WTC11 (cell line): ENCODE data around the gene GPR26. TPM values are rescaled to one million over a fixed set of nuclear protein-coding genes. Genes with fewer than 3 reads are reported as not detected.

Experiments used
- ATAC-seq: fragments of 200-7000 bp; cut with Tn5 transposase; 2 replicates; pipeline ENCODE4 v1.10.0; 2021; ENCODE audit warnings: mild to moderate bottlenecking, moderate library complexity
- CTCF ChIA-PET: fragments of 300-600 bp; sonication (Branson Sonifier 250); formaldehyde crosslinking; loops from one replicate; lab custom pipeline; 2021; ENCODE audit warnings: antibody characterized with exemption; lab: Charles Lee
- POLR2A ChIA-PET: fragments of 350-600 bp; sonication (Branson Sonifier 250); formaldehyde crosslinking; loops from one replicate; lab custom pipeline; 2021; ENCODE audit warnings: antibody characterized with exemption; lab: Charles Lee
- DNase-seq: peaks from one replicate; pipeline ENCODE4 v3.0.0; 2021; ENCODE audit warnings: low spot score
- H3K27ac Mint-ChIP-seq: 2 replicates; pipeline ENCODE4 v1.8.0; 2021; ENCODE audit warnings: mixed read lengths
- H3K27me3 Mint-ChIP-seq: 2 replicates; pipeline ENCODE4 v1.8.0; 2021; ENCODE audit warnings: low read depth, mild to moderate bottlenecking, moderate library complexity, mixed read lengths
- H3K36me3 Mint-ChIP-seq: 2 replicates; pipeline ENCODE4 v1.8.0; 2021; ENCODE audit warnings: mixed read lengths
- H3K4me1 Mint-ChIP-seq: 2 replicates; pipeline ENCODE4 v1.8.0; 2022; ENCODE audit warnings: mixed read lengths
- H3K4me3 Mint-ChIP-seq: 2 replicates; pipeline ENCODE4 v1.8.0; 2021; ENCODE audit warnings: mild to moderate bottlenecking, moderate library complexity, mixed read lengths
- H3K9me3 Mint-ChIP-seq: 2 replicates; pipeline ENCODE4 v1.8.0; 2021; ENCODE audit warnings: mixed read lengths
- ESRRA ChIP-seq: sonication (generic); formaldehyde crosslinking; IDR thresholded peaks from 2 replicates; pipeline ENCODE4 v1.8.1; 2022; ENCODE audit warnings: mild to moderate bottlenecking, missing genetic modification reagents, borderline replicate concordance
- GABPB1 ChIP-seq: sonication (generic); formaldehyde crosslinking; IDR thresholded peaks from 2 replicates; pipeline ENCODE4 v1.8.1; 2023; ENCODE audit warnings: mild to moderate bottlenecking, missing genetic modification reagents
- IRF2 ChIP-seq: sonication (generic); formaldehyde crosslinking; IDR thresholded peaks from 2 replicates; pipeline ENCODE4 v1.8.0; 2022; ENCODE audit warnings: low read depth, missing genetic modification reagents, borderline replicate concordance
- MXD4 ChIP-seq: fragments of 250-450 bp; sonication (Bioruptor Pico); IDR thresholded peaks from 2 replicates; pipeline ENCODE4 v1.8.0; 2021; ENCODE audit warnings: mild to moderate bottlenecking, moderate library complexity, borderline replicate concordance
- SMAD4 ChIP-seq: sonication (generic); formaldehyde crosslinking; IDR thresholded peaks from 2 replicates; pipeline ENCODE4 v1.8.0; 2022; ENCODE audit warnings: mild to moderate bottlenecking, missing genetic modification reagents
- STAT6 ChIP-seq: sonication (generic); formaldehyde crosslinking; conservative IDR thresholded peaks from 2 replicates; pipeline ENCODE4 v1.8.1; 2023; ENCODE audit warnings: mild to moderate bottlenecking, low read depth, missing genetic modification reagents, moderate library complexity
- TEAD4 ChIP-seq: sonication (generic); formaldehyde crosslinking; IDR thresholded peaks from 2 replicates; pipeline ENCODE4 v1.8.0; 2022; ENCODE audit warnings: mild to moderate bottlenecking, missing genetic modification reagents
- USF2 ChIP-seq: sonication (generic); formaldehyde crosslinking; IDR thresholded peaks from 2 replicates; pipeline ENCODE4 v1.8.1; 2023; ENCODE audit warnings: mild to moderate bottlenecking, missing genetic modification reagents, moderate library complexity
- ZNF232 ChIP-seq: sonication (generic); formaldehyde crosslinking; IDR thresholded peaks from 2 replicates; pipeline ENCODE4 v1.8.0; 2022; ENCODE audit warnings: mild to moderate bottlenecking, missing genetic modification reagents
- ZNF671 ChIP-seq: fragments of 250-450 bp; sonication (Bioruptor Pico); IDR thresholded peaks from 2 replicates; pipeline ENCODE4 v1.8.0; 2021; ENCODE audit warnings: mild to moderate bottlenecking
- total RNA-seq: library from RNA; stranded (reverse); gene quantifications from 3 replicates; pipeline ENCODE4 v1.2.3, GENCODE V29; 2021
- TF ChIP-seq, protein P1 (sequence below): sonication (generic); formaldehyde crosslinking; IDR thresholded peaks from 2 replicates; pipeline ENCODE4 v1.8.1; 2022; ENCODE audit warnings: missing genetic modification reagents, borderline replicate concordance
- TF ChIP-seq, protein P2 (sequence below): sonication (generic); formaldehyde crosslinking; IDR thresholded peaks from 2 replicates; pipeline ENCODE4 v1.8.0; 2022; ENCODE audit warnings: mild to moderate bottlenecking, missing genetic modification reagents
- TF ChIP-seq, protein P3 (sequence below): sonication (generic); formaldehyde crosslinking; IDR thresholded peaks from 2 replicates; pipeline ENCODE4 v1.8.0; 2022; ENCODE audit warnings: missing genetic modification reagents
- TF ChIP-seq, protein P4 (sequence below): sonication (generic); formaldehyde crosslinking; IDR thresholded peaks from 2 replicates; pipeline ENCODE4 v1.8.1; 2022; ENCODE audit warnings: mild to moderate bottlenecking, moderate library complexity, missing genetic modification reagents

Gene GPR26
- total RNA-seq, 1 experiment from 2014 or later = 0.07 TPM

DNA sequence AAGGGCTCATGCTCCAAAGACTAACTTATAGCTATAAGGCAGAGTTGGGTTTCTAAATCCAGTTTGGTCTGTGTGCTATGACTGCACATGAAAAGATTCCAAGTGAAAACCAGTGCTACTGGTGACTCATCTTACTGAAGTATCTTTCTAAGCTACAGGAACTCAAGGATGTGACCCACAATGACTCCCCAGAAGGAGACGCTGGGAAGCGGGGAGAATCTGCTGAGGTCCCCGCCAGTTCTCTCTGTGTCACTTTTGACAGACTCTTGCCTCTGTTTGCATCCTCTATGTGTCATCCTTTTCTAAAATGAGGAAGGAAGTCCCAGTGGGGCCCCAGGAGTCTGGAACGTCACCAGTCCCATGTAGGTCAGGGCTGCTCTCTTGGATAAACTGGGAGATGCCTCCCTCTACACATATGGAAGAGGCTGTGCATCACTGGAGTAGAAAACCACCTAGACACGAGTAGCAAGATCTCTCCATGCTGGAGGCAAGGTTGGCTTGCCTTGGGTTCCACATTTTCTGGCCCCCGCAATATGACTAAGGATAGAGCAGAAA, 28.8 kb upstream of the GPR26 start:
- Mint-ChIP-seq H3K36me3 (no peaks in the 10 kb centered on the region), H3K4me3 (no peak overlapping the region), H3K9me3 (no peaks in the 10 kb centered on the region), H3K27me3 (no peaks in the 10 kb centered on the region; the same call in none of the 2 replicates), H3K4me1 (peaks cover 33% of the 10 kb centered on the region), H3K27ac (no peak overlapping the region)
- no peak for ATAC-seq
- POLR2A ChIA-PET = no interaction called here
- TF ChIP-seq IRF2 = no peak
- no peak for TF ChIP-seq ZNF671 (CRISPR knock-in tag)
- TF ChIP-seq, protein P1, sequence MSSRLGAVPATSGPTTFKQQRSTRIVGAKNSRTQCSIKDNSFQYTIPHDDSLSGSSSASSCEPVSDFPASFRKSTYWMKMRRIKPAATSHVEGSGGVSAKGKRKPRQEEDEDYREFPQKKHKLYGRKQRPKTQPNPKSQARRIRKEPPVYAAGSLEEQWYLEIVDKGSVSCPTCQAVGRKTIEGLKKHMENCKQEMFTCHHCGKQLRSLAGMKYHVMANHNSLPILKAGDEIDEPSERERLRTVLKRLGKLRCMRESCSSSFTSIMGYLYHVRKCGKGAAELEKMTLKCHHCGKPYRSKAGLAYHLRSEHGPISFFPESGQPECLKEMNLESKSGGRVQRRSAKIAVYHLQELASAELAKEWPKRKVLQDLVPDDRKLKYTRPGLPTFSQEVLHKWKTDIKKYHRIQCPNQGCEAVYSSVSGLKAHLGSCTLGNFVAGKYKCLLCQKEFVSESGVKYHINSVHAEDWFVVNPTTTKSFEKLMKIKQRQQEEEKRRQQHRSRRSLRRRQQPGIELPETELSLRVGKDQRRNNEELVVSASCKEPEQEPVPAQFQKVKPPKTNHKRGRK (CRISPR knock-in tag) = no peak
- TF ChIP-seq, protein P2, sequence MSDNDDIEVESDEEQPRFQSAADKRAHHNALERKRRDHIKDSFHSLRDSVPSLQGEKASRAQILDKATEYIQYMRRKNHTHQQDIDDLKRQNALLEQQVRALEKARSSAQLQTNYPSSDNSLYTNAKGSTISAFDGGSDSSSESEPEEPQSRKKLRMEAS (CRISPR knock-in tag) = no peak
- CTCF ChIA-PET = interaction anchor here (0.7 kb wide), 1 partner anchor 64 kb away, joined by 3 read pairs; no protein-coding TSS in a partner anchor
- DNase-seq = no peak

DNA sequence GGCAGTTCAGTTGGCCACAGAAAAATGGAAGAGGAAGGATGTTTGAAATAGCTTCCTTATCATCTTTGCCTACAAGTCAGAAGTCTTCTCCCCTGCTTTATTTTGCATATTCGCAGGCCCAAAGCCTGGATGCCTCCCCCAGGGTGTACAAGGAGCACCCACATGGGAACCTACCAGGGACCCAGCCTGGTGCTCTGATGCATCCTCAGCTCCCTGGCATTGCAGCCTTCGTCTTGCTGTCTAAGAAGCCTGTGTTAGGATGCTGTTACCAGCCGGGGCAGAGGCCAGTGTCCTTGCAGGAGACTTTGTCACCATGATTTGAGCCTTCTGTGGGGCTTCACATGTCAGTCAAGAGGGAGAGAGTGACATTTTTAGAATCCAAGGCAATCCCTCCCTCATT, 27.0 kb upstream of the GPR26 start:
- Mint-ChIP-seq H3K9me3 (no peaks in the 10 kb centered on the region), H3K27me3 (no peaks in the 10 kb centered on the region; the same call in 1 of the 2 replicates), H3K27ac (no peak overlapping the region), H3K36me3 (no peaks in the 10 kb centered on the region), H3K4me3 (no peak overlapping the region), H3K4me1 (peaks cover 45% of the 10 kb centered on the region)
- ChIA-PET CTCF (interaction anchor here (0.8 to 5.3 kb wide), 8 partner anchors 9 to 258 kb away, joined by 3 to 32 read pairs (median 4); partner anchors contain the start of gene GPR26), POLR2A (no interaction called here)
- DNase-seq (no peak), ATAC-seq (no peak)
- TF ChIP-seq TEAD4 (CRISPR knock-in tag) (no peak), MXD4 (CRISPR knock-in tag) (no peak), ZNF232 (CRISPR knock-in tag) (no peak), GABPB1 (CRISPR knock-in tag) (no peak), SMAD4 (no peak), STAT6 (CRISPR knock-in tag) (no peak), ESRRA (CRISPR knock-in tag) (no peak), USF2 (CRISPR knock-in tag) (no peak)
- TF ChIP-seq, protein P3, sequence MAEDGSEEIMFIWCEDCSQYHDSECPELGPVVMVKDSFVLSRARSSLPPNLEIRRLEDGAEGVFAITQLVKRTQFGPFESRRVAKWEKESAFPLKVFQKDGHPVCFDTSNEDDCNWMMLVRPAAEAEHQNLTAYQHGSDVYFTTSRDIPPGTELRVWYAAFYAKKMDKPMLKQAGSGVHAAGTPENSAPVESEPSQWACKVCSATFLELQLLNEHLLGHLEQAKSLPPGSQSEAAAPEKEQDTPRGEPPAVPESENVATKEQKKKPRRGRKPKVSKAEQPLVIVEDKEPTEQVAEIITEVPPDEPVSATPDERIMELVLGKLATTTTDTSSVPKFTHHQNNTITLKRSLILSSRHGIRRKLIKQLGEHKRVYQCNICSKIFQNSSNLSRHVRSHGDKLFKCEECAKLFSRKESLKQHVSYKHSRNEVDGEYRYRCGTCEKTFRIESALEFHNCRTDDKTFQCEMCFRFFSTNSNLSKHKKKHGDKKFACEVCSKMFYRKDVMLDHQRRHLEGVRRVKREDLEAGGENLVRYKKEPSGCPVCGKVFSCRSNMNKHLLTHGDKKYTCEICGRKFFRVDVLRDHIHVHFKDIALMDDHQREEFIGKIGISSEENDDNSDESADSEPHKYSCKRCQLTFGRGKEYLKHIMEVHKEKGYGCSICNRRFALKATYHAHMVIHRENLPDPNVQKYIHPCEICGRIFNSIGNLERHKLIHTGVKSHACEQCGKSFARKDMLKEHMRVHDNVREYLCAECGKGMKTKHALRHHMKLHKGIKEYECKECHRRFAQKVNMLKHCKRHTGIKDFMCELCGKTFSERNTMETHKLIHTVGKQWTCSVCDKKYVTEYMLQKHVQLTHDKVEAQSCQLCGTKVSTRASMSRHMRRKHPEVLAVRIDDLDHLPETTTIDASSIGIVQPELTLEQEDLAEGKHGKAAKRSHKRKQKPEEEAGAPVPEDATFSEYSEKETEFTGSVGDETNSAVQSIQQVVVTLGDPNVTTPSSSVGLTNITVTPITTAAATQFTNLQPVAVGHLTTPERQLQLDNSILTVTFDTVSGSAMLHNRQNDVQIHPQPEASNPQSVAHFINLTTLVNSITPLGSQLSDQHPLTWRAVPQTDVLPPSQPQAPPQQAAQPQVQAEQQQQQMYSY (CRISPR knock-in tag) = no peak
- TF ChIP-seq, protein P1 (CRISPR knock-in tag) = no peak
- TF ChIP-seq, protein P4, sequence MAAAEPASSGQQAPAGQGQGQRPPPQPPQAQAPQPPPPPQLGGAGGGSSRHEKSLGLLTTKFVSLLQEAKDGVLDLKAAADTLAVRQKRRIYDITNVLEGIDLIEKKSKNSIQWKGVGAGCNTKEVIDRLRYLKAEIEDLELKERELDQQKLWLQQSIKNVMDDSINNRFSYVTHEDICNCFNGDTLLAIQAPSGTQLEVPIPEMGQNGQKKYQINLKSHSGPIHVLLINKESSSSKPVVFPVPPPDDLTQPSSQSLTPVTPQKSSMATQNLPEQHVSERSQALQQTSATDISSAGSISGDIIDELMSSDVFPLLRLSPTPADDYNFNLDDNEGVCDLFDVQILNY = no peak
